Measurements from ENCODE around the gene CTIF. TPM values are rescaled to one million over a fixed set of nuclear protein-coding genes. Genes with fewer than 3 reads are reported as not detected.

The CTIF gene
- total RNA-seq, 1 experiment from 2014 or later = 5.8 TPM

DNA sequence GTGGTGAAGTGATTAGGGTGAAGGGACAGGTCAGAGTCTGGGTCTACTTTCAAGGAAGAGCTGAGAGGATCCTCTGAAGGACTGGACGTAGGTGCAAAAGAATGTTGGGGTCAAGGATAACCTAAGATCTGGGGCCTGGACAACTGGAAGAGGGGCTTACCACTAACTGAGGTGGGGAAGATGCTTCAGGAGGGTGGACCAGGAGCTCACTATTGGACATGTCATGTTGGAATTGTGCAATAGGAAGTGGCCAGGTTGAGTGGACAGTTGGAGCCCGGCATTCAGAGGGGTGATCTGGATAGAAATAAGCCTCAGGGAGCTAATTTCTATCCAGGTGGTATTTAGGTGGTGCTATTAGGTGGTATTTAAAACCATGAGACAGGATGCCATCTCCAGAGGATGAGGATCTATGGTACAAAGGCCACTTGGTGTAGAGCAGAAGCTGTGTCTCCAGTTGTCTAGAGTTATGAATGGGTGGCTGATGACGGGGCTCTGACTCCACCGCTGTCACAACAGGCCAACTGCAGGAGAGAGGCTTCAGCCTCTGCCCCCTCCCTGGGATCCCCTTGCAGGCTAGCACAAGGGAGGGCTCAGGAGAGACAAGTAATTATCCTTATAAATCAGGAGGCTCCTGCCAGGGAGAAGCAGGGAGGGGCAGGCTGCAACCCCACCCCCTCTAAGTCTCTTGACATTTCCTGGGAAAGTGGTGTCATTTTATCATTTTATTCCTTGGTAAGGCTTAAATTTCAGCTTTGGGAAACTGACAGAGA is 254.0 kb downstream of the CTIF start:
- no TSS peak for BruUV-seq (replicated peaks)
- Histone ChIP-seq H3K4me2 (ENCODE audit: low read length) (no peak overlapping the region), H4K20me1 (ENCODE audit: low read length) (no peaks in the 10 kb centered on the region), H3K36me3 (ENCODE audit: low read depth, low read length) (no peaks in the 10 kb centered on the region), H3K79me2 (ENCODE audit: low read length) (no peaks in the 10 kb centered on the region), H2AFZ (ENCODE audit: low read length) (no peak overlapping the region), H3K4me1 (ENCODE audit: insufficient read depth, low read length) (no peaks in the 10 kb centered on the region), H3K9ac (ENCODE audit: low read length) (no peak overlapping the region), H3F3A (ENCODE audit: low read length, unreplicated experiment) (no peaks in the 10 kb centered on the region), H3K27ac (ENCODE audit: low read length) (no peak overlapping the region), H3K9me2 (replicated peaks; ENCODE audit: low read length) (no peaks in the 10 kb centered on the region), H3K9me3 (ENCODE audit: low read length) (no peaks in the 10 kb centered on the region), H3K4me3 (ENCODE audit: low read length) (no peak overlapping the region), H3K27me3 (ENCODE audit: low read length) (no peaks in the 10 kb centered on the region)
- TF ChIP-seq EZH2phosphoT487 (IDR thresholded peaks at IDR 0.05; ENCODE audit: borderline replicate concordance, low read length) = no peak
- TF ChIP-seq, protein P1, sequence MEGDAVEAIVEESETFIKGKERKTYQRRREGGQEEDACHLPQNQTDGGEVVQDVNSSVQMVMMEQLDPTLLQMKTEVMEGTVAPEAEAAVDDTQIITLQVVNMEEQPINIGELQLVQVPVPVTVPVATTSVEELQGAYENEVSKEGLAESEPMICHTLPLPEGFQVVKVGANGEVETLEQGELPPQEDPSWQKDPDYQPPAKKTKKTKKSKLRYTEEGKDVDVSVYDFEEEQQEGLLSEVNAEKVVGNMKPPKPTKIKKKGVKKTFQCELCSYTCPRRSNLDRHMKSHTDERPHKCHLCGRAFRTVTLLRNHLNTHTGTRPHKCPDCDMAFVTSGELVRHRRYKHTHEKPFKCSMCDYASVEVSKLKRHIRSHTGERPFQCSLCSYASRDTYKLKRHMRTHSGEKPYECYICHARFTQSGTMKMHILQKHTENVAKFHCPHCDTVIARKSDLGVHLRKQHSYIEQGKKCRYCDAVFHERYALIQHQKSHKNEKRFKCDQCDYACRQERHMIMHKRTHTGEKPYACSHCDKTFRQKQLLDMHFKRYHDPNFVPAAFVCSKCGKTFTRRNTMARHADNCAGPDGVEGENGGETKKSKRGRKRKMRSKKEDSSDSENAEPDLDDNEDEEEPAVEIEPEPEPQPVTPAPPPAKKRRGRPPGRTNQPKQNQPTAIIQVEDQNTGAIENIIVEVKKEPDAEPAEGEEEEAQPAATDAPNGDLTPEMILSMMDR (conservative IDR thresholded peaks at IDR 0.05; ENCODE audit: low read depth, low read length) = no peak
- TF ChIP-seq EZH2 (IDR thresholded peaks at IDR 0.05; ENCODE audit: low read length, unreplicated experiment) = no peak
- ATAC-seq (no peak), DNase-seq (no peak)
- CTCF ChIA-PET = no interaction called here
- intact Hi-C loops (cut with micrococcal nuclease) = no loop called here
- POLR2A ChIA-PET (ENCODE audit: unreplicated experiment) = no interaction called here

DNA sequence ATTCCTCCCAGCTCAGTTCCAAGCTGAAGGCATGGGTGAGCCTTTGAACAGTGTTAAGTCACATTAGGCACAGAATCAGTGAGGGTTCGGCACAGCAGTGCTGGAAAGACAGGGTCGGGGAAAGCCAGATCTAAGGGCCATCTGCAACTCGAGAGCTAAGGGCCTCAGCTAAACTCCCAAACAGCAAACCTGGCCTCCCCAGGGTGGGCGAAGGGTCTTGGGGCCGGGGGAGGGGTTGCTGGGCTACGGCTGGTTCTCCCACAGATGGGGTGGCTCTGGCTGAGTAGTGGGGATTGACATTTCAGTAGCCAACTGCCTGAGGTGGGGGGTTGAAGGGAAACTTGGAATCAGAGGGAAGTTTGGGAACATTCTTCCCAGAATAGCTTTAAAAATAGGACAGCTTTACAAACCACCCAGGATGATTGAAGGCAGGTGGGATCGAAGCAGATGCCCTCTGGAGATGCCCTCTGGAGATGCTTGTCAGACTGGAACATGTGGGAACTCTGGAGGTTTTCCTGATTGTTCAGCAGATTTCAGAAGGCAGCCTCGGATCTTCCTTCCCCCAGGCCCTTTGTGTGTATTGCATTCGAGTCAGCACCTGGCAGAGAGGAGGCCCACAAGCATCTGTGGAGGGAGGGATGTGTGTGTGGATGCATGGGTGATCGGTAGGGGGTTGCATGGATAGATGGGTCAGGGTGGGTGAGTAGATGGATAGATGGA is 255.6 kb downstream of the CTIF start:
- BruUV-seq (replicated peaks) = no TSS peak
- Histone ChIP-seq H3K79me2 (ENCODE audit: low read length) (no peaks in the 10 kb centered on the region), H3K27me3 (ENCODE audit: low read length) (no peaks in the 10 kb centered on the region), H3K9me2 (replicated peaks; ENCODE audit: low read length) (no peaks in the 10 kb centered on the region), H3F3A (ENCODE audit: low read length, unreplicated experiment) (no peaks in the 10 kb centered on the region), H3K4me3 (ENCODE audit: low read length) (no peak overlapping the region), H3K27ac (ENCODE audit: low read length) (no peak overlapping the region), H3K4me1 (ENCODE audit: insufficient read depth, low read length) (no peaks in the 10 kb centered on the region), H4K20me1 (ENCODE audit: low read length) (no peaks in the 10 kb centered on the region), H3K4me2 (ENCODE audit: low read length) (no peak overlapping the region), H3K36me3 (ENCODE audit: low read depth, low read length) (no peaks in the 10 kb centered on the region), H2AFZ (ENCODE audit: low read length) (no peak overlapping the region), H3K9me3 (ENCODE audit: low read length) (no peaks in the 10 kb centered on the region), H3K9ac (ENCODE audit: low read length) (no peak overlapping the region)
- POLR2A ChIA-PET (ENCODE audit: unreplicated experiment) = no interaction called here
- DNase-seq = no peak
- ATAC-seq = no peak
- intact Hi-C loops (cut with micrococcal nuclease) = no loop called here
- CTCF ChIA-PET = no interaction called here
- TF ChIP-seq, protein P1 (conservative IDR thresholded peaks at IDR 0.05; ENCODE audit: low read depth, low read length) = no peak
- no peak for TF ChIP-seq EZH2phosphoT487 (IDR thresholded peaks at IDR 0.05; ENCODE audit: borderline replicate concordance, low read length)
- TF ChIP-seq EZH2 (IDR thresholded peaks at IDR 0.05; ENCODE audit: low read length, unreplicated experiment) = no peak

DNA sequence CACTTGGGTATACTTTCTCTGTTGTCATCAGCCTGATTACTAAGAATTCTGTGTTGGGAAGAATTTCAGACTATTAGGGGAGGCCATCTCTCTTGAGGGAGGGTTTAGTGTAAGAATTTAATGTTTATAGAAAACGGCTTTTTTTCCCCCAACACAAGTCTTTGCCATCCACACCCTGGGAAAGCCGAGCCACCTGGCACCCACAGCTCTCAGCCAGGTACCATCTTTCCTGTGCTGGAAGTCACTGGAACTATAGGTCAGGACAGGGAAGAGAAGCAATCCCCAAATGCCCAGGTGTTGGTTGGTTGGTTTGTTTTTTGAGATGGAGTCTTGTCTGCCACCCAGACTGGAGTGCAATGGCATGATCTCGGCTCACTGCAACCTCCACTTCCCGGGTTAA is 256.9 kb downstream of the CTIF start:
- no peak overlapping the region for H3K4me3 ChIP-seq (ENCODE audit: low read length)
- H3K79me2 ChIP-seq (ENCODE audit: low read length) = no peaks in the 10 kb centered on the region
- H3K27ac ChIP-seq (ENCODE audit: low read length) = no peak overlapping the region
- no peaks in the 10 kb centered on the region for H3K4me1 ChIP-seq (ENCODE audit: insufficient read depth, low read length)
- BruUV-seq (replicated peaks) = no TSS peak
- TF ChIP-seq, protein P1 (conservative IDR thresholded peaks at IDR 0.05; ENCODE audit: low read depth, low read length) = no peak
- TF ChIP-seq EZH2 (IDR thresholded peaks at IDR 0.05; ENCODE audit: low read length, unreplicated experiment) (no peak), EZH2phosphoT487 (IDR thresholded peaks at IDR 0.05; ENCODE audit: borderline replicate concordance, low read length) (no peak)
- DNase-seq (no peak), ATAC-seq (no peak)
- no peak overlapping the region for H3K9ac ChIP-seq (ENCODE audit: low read length)
- no peaks in the 10 kb centered on the region for H3K27me3 ChIP-seq (ENCODE audit: low read length)
- intact Hi-C loops (cut with micrococcal nuclease) = no loop called here
- no peak overlapping the region for H3K4me2 ChIP-seq (ENCODE audit: low read length)
- H3F3A ChIP-seq (ENCODE audit: low read length, unreplicated experiment) = no peaks in the 10 kb centered on the region
- no peaks in the 10 kb centered on the region for H4K20me1 ChIP-seq (ENCODE audit: low read length)
- no peaks in the 10 kb centered on the region for H3K9me2 ChIP-seq (replicated peaks; ENCODE audit: low read length)
- H3K9me3 ChIP-seq (ENCODE audit: low read length) = no peaks in the 10 kb centered on the region
- CTCF ChIA-PET = no interaction called here
- no peaks in the 10 kb centered on the region for H3K36me3 ChIP-seq (ENCODE audit: low read depth, low read length)
- no peak overlapping the region for H2AFZ ChIP-seq (ENCODE audit: low read length)
- POLR2A ChIA-PET (ENCODE audit: unreplicated experiment) = no interaction called here
